HL-60/S4 (cell line): Measurements from ENCODE around the gene CRADD.
"Not testable (repeated sequence)": the region's sequence is repeated elsewhere in the genome, so short reads cannot be mapped to it uniquely, and the experiment has no call there.

Experiments
- in situ Hi-C: fragments of 300-500 bp; cut with MboI; formaldehyde crosslinking; loops from 2 replicates; pipeline ENCODE4 v1.14.3; 2022; ENCODE audit warnings: low sequenced_read_pairs

Gene CRADD

GRCh38 chr12:93754859-93755258 is 77.7 kb downstream of the CRADD start:
- in situ Hi-C loops, result not testable (repeated sequence)

DNA sequence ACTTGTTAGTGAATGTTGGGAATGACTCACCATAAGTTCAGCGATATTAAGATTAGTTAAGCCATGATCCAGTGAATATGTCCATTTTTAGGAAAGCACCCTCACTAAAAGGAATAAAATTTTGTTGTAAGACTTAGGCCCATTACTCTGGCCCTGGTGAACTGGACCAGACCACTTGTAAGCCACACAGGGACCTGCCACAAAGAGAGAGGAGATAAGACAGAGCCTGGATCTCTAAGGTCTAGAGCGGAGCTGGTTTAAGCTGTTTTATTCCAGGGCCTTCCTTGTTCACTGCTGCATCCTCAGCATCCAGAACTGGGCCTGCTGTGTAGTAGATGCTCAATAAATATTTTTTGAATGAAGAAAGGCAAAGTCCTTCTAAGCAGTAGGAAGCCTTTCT is 79.1 kb downstream of the CRADD start:
- in situ Hi-C loops, result no loop called here

DNA sequence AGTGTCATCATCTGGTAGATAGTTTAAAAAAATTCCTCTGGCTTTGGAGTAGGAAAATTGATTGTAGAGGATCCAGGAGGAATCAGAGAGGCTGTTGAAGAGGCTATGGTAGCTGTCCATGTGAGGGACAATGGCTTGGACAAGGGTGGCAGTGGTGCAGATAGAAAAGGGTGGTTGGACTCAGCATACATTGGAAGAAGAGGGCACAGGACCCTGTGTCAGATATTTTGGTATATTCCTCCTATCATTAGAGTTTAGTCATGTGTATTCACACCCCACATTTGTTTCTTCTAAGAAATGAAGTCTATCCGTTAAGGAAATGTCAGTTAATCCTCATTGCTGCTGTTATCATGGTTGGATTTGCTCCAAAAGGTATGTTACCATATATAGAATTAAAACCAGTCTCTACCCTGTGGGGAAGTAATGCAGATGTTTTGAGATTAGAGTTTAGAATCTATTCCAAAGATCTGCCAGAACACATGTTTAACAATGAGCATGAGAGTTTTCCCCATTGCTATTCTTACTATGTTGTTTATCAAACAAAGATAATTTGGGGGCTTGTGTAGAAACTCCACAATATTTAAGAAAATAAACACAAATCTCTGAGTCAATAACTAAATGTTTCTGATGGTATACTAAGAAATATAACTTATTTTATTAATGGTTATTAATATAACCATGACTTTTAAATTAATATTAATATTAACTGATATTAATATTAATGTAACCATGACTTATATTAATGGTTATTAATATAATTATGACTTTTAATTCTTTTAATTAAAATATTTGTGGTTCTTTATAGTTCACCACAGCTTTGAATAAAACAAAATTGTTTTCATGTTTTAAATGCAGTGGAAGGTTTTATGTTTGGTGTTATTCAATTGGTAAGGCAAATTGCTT is 80.9 kb downstream of the CRADD start:
- in situ Hi-C loops, result no loop called here

GRCh38 chr12:93758801-93759373 is 81.7 kb downstream of the CRADD start:
- in situ Hi-C loops, result no loop called here

DNA sequence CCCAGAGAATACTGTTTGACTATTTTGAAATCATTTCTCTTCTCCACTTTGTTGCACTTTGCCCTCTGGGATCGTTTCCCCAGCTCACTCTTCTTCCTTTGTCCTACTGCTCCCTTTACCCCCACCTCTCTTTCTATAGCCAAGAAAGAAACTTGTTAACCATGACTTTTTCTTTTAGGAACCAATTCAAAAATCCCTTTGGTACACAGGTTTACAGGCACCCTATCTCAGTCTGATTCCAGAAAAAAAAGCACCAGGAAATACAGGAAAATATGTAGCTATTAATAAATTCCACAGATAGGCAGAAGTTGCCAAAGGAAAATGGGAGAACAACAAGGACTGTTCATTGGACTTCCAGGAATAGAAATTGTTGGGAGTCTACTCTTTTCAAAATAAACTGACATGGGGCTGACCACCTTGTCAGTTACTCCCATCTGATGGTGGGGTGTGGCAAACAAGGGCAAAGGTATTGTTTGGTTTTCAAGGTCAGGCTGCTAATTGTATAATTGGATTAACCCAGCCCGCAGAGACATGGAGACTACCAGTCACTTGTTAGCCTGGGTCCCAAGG is 82.4 kb downstream of the CRADD start:
- in situ Hi-C loops, result no loop called here

DNA sequence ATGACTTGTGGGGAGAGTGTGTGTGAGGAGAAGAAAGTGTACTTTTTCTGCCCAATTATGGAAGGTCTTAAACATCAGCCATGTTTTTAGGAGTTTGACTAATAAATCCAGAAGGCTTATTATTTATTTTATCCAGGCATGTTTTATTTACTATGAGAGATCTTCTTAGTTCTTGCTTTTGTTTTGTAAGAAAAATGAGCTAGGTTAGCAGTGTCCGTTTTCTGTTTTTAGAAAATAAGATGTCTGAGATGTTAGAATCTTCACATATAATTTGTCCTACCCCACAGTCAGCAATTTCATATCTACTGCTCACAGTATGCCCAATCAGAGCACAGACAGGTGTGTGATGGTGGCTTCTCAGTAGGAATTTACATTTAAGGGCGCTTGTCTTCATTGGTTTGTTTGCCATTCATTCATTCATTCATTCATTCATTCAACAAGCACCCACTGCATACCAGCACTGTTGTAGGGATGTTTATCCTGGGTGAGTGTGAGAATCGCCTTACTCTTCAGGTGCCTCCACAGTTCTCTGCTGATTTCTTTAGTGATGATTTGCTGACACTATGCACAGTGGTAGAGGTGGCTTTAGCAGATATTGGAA is 83.2 kb downstream of the CRADD start:
- in situ Hi-C loops, result no loop called here

DNA sequence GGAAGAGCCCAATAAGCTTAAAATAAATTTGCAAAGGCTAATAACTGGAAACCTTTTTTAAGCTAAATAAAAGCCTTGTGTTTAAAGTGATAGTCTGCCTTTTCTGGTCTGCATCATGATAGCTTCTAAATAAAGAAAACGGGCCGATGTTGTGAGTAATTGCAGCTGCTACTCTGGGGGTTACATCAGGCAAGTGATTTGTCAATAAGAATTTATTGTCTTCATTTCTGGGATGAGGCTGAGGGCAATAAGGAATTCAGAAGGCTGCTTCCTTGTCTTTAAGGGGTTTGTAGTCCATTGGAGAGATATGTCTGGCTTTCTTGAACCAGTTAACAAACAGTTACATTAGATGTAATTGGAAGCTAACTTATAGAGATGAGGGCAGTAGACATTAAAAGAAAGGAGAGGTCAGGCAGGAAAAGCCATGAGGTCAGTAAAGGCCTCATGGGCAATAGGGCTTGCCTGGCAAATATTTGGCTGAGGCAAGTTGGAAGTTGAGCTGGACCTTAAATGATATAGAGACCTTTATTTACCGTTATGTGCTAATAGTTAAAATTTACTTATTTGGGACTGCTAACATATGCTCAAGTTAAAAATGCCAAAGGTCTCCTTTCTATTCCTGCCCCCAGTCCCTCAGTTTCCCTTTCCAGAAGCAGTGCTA is 85.0 kb downstream of the CRADD start:
- in situ Hi-C loops, result no loop called here

DNA sequence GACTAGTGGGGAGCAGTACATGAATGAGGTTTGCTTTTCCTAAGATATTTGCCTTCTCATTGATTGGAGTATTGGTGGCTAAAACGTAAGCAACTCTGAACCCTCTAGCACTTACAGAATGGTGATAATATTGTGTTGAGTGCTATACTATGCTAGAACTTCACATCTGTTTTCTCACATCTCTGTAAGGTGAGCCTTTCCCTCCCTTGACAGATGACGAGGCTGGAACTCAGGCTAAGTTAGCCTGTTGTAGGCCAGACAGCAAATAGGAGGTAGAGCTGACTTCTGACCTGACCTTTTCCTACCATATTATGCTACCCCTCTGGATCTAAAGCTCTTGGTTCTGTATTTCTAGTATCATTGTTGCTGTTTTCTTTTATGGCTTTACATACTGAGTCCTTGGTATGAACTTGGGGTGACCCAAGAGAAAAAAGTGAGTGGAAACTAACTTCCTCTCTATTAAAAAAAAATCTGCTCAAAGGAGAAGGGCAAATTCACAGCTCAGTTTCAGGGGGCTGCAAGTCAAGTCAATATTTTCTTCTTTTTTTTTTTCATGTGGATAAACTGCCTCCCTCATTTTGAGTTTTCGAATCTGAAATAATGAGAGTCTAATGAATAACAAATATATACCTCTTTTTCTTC is 85.9 kb downstream of the CRADD start:
- in situ Hi-C loops, result no loop called here

DNA sequence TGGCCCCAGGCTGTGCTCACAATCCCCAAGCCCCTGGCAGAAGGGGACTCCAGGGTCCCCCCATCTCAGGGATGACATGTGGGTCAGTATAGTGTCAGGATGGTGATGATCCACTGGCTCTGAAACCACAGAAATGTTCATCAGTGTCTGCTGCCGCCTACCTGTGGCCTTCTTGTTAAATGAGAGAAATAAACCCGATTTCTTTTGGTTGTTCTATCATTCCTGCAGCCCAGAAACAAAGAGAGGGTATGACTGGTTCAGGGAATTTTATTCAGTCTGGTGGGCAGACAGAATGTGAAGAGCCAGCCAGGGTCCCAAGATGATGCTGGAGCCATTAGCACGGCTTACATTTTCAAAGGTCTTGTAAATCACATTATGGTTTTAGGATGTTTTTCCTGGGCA is 86.6 kb downstream of the CRADD start:
- in situ Hi-C loops, result no loop called here

- in situ Hi-C loops, result no loop called here
Observed at GRCh38 chr12:93766371-93766770, 89.2 kb downstream of the CRADD start.

- in situ Hi-C loops, result no loop called here
Observed at GRCh38 chr12:93766796-93767523, 89.8 kb downstream of the CRADD start.

GRCh38 chr12:93767524-93767863 is 90.3 kb downstream of the CRADD start:
- in situ Hi-C loops, result no loop called here

GRCh38 chr12:93772003-93772700 is 95.0 kb downstream of the CRADD start:
- in situ Hi-C loops, result no loop called here

DNA sequence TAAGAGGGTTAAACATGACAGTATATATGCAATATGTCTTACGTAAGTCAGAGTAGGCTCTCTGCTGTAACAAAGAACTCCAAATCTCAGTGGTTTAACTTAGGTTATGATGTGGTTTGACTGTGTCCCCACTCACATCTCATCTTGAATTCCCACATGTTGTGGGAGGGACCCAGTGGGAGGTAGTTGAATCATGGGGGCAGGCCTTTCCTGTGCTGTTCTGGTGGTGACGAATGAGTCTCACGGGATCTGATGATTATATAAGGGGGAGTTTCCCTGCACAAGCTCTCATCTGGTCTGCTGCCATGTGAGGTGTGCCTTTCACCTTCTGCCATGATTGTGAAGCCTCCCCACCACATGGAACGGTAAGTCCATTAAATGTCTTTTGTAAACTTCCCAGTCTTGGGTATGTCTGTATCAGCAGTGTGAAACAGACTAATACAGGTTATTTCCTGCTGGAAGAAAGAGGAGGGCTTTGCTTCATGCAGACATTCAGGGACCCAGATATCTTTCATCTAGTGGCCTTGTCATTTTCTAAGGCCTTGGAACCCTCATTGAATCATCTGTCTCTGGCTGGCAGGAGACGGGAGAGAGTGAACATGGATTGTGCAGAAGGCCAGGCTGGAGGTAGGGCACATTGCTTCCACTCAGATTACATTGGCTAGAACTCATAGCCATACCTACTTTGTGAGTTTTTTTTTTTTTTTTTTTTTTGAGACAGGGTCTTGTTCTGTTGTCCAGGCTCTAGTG is 96.1 kb downstream of the CRADD start:
- in situ Hi-C loops, result no loop called here

GRCh38 chr12:93776581-93777018 is 99.4 kb downstream of the CRADD start:
- in situ Hi-C loops, result no loop called here

DNA sequence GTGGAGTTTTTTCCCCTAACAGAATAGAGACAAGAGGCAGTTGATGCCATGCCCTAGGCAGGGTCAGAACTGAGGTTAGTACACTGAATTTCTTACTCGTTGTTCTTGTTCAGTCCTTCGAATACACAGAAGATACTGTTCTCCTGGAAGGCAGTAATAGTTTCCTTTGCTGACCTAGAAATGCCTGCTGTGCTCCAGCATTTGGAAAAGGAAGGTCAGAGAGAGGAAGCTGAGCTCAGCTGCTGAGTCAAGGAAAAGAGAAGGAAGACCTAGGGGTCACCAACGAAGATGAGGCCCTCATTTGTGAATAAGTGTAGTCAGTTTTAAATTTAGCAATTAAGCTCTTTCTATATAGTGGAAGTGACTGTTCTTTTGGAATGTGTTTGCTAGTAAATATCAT is 100.1 kb downstream of the CRADD start:
- in situ Hi-C loops, result no loop called here

DNA sequence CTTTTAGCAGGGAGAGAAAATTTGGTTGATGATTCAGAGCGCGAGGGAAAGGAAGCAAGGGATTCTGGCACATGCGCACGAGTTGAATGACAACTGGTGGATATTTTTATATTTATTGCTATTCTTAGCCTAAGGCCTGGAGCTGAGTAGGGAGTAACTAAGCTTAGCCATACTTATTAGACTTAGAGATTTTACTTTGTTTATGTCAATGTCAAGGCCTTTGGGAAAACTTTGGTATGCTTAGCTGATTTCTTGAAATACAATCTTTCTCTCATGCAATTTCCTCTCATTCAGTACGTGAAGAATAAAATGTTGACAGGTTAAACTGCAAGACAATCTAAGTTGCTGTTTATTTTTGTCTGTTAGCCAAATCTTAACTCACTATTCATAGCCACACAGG is 101.1 kb downstream of the CRADD start:
- in situ Hi-C loops, result no loop called here

- in situ Hi-C loops, result no loop called here
Observed at GRCh38 chr12:93778766-93779165, 101.6 kb downstream of the CRADD start.

GRCh38 chr12:93780101-93780641 is 103.0 kb downstream of the CRADD start:
- in situ Hi-C loops, result no loop called here
